Measurements from ENCODE around the gene FBXO42. TPM values are rescaled to one million over a fixed set of nuclear protein-coding genes. Genes with fewer than 3 reads are reported as not detected.

Gene FBXO42
- total and polyA plus RNA-seq, 9 of the 15 experiments (the other 6 are each of a cell fraction or from before 2014, with no cell fraction given) = 7.2 to 24.8 (median 17.4) TPM

- no peak for TF ChIP-seq BCLAF1 (IDR thresholded peaks at IDR 0.05; ENCODE audit: borderline replicate concordance in 1 of 2, control insufficient read depth in 1 of 2, low read depth in 2 of 2, low read length in 1 of 2)
- no peak for TF ChIP-seq CEBPB (tag; IDR thresholded peaks at IDR 0.05)
- TF ChIP-seq YBX1 (IDR thresholded peaks at IDR 0.05) = no peak
- TF ChIP-seq MTA1 (IDR thresholded peaks at IDR 0.05; ENCODE audit: borderline replicate concordance) = peak; percentile 7; the same call in 1 of the 2 replicates
- TF ChIP-seq ZNF217 (CRISPR knock-in tag; IDR thresholded peaks at IDR 0.05) = no peak
- no peak; a peak in 1 of 4 replicates for TF ChIP-seq ZNF639 (CRISPR knock-in tag; conservative IDR thresholded peaks at IDR 0.05 in 1 of 2, IDR thresholded peaks at IDR 0.05 in 1 of 2)
- TF ChIP-seq POLR2H (tag; IDR thresholded peaks at IDR 0.05; ENCODE audit: low read depth) = peak; percentile 90
- no peak for TF ChIP-seq AFF1 (IDR thresholded peaks at IDR 0.05; ENCODE audit: low read depth in 1 of 2, partially characterized antibody in 2 of 2)
- peak; percentile 96 for TF ChIP-seq SUPT5H (IDR thresholded peaks at IDR 0.05)
- TF ChIP-seq STAG1 (CRISPR knock-in tag; IDR thresholded peaks at IDR 0.05; ENCODE audit: borderline replicate concordance) = no peak
- no peak for TF ChIP-seq ARID3B (CRISPR knock-in tag; IDR thresholded peaks at IDR 0.05; ENCODE audit: borderline replicate concordance)
- peak; percentile 68 for TF ChIP-seq ZBTB17 (CRISPR knock-in tag; IDR thresholded peaks at IDR 0.05)
- peak in 1 of 2 experiments; percentile 16; a peak in 1 of 4 replicates for TF ChIP-seq TRIM24 (IDR thresholded peaks at IDR 0.05)
- peak; percentile 41 for TF ChIP-seq ARID1B (IDR thresholded peaks at IDR 0.05)
These were observed 15.1 kb upstream of the FBXO42 start (continued) for GRCh38 chr1:16367258-16367967.

All from K562 (cell line).